H1 (cell line): Measurements from ENCODE around the gene METTL22. TPM values are rescaled to one million over a fixed set of nuclear protein-coding genes. Genes with fewer than 3 reads are reported as not detected.

Experiments used
- CEBPB ChIP-seq: IDR thresholded peaks from 2 replicates; pipeline ENCODE4 v1.6.1; 2012; ENCODE audit warnings: low read depth, low read length
- CTBP2 ChIP-seq: IDR thresholded peaks from 2 replicates; pipeline ENCODE4 v1.7.0; 2011; ENCODE audit warnings: borderline replicate concordance, mild to moderate bottlenecking, moderate library complexity, mixed read lengths, low read length; ENCODE audit not compliant: insufficient read depth, insufficient read length
- RFX5 ChIP-seq: IDR thresholded peaks from 2 replicates; pipeline ENCODE4 v1.6.1; 2011; ENCODE audit warnings: low read depth, low read length, improper control_type of control experiment, borderline replicate concordance
- SAP30 ChIP-seq: fragments of 300-600 bp; sonication (generic); IDR thresholded peaks from 2 replicates; pipeline ENCODE4 v1.7.1; 2012; ENCODE audit warnings: low read length, moderate library complexity, mild to moderate bottlenecking, inconsistent platforms; ENCODE audit not compliant: insufficient read depth, insufficient replicate concordance
- SIX5 ChIP-seq: IDR thresholded peaks from 2 replicates; pipeline ENCODE4 v1.6.1; 2011; ENCODE audit warnings: mild to moderate bottlenecking, low read depth, low read length
- YY1 ChIP-seq: IDR thresholded peaks from 2 replicates; pipeline ENCODE4 v1.6.1; 2011; ENCODE audit warnings: low read depth, mild to moderate bottlenecking, low read length
- polyA plus RNA-seq, 7 experiments: library from polyadenylated mRNA; depleted of rRNA in 3 of 7; stranded (reverse) in 5 of 7; unstranded in 2 of 7; fragments of >200 nt in 5 of 7; fragments of 200-250 nt in 2 of 7; gene quantifications; 1 replicate in 5 of 7; 2 replicates in 1 of 7; 4 replicates in 1 of 7; pipeline versions ENCODE4 v1.2.1 to v1.2.3, GENCODE V29; 2011 to 2013; ENCODE audit warnings: missing spikeins in 2 of 7, mixed read lengths in 2 of 7
- total RNA-seq: library from RNA; stranded (reverse); fragmentation: NEBNext Ultra II Directional; extraction: Animal tissue kit (Norgen Biotek cat#: 25700); gene quantifications from 2 replicates; pipeline ENCODE4 v1.2.1, GENCODE V29; 2021

Gene METTL22
- total and polyA plus RNA-seq, 2 of the 8 experiments (the other 6 are each of a cell fraction or from before 2014, with no cell fraction given): 56.7 to 85.2 TPM

DNA sequence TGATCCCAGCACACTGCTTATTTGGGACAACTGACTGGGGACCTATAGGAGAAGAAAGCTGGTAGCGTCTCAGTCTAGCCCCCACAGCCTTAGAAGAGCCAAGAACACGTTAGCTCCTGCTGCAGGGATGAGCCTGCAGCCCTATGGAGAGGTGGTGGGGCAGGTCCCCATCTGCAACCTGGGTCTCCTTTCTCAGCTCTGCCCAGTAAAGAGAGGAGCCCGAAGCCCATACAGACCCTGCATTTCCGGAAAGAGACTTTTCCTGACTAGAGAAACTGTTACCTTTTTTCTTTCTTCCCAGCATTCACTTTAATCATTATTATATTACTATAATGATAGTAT, 788 bp downstream of the METTL22 start (continued):
- TF ChIP-seq RFX5 (no peak), SIX5 (no peak), CEBPB (no peak), SAP30 (no peak), YY1 (no peak), CTBP2 (no peak)
